Calu3 (cell line): Measurements from ENCODE around the gene ANKRD45. TPM values are rescaled to one million over a fixed set of nuclear protein-coding genes. Genes with fewer than 3 reads are reported as not detected.
"Not testable (repeated sequence)": the region's sequence is repeated elsewhere in the genome, so short reads cannot be mapped to it uniquely, and the experiment has no call there.

Source experiments
- BruUV-seq: library from RNA; stranded (reverse); fragments of 400-500 nt; replicated peaks from 2 replicates; lab custom pipeline; 2021; lab: Mats Ljungman, UMichigan
- CTCF ChIA-PET: fragments of 300-600 bp; sonication (Branson Sonifier 250); formaldehyde crosslinking; loops from one replicate; lab custom pipeline; 2022; ENCODE audit warnings: antibody characterized with exemption; lab: Charles Lee
- DNase-seq: peaks from one replicate; pipeline ENCODE4 v3.0.0; 2022
- H3K27ac Mint-ChIP-seq: one replicate; pipeline ENCODE4 v1.8.0; 2022; ENCODE audit warnings: mixed read lengths; ENCODE audit not compliant: unreplicated experiment
- H3K27me3 Mint-ChIP-seq: one replicate; pipeline ENCODE4 v1.8.0; 2022; ENCODE audit warnings: mixed read lengths; ENCODE audit not compliant: unreplicated experiment
- H3K36me3 Mint-ChIP-seq: one replicate; pipeline ENCODE4 v1.8.0; 2022; ENCODE audit warnings: mild to moderate bottlenecking, moderate library complexity, mixed read lengths; ENCODE audit not compliant: insufficient read depth, unreplicated experiment
- H3K4me1 Mint-ChIP-seq: one replicate; pipeline ENCODE4 v1.8.0; 2022; ENCODE audit warnings: mild to moderate bottlenecking, low read depth, mixed read lengths; ENCODE audit not compliant: unreplicated experiment
- H3K4me3 Mint-ChIP-seq: one replicate; pipeline ENCODE4 v1.8.0; 2022; ENCODE audit warnings: mild to moderate bottlenecking, low read depth, moderate library complexity, mixed read lengths; ENCODE audit not compliant: unreplicated experiment
- H3K9me3 Mint-ChIP-seq: one replicate; pipeline ENCODE4 v1.8.0; 2022; ENCODE audit warnings: low read depth, mixed read lengths; ENCODE audit not compliant: unreplicated experiment
- intact Hi-C: fragments of 100-400 bp; cut with micrococcal nuclease; formaldehyde crosslinking; loops from one replicate; pipeline ENCODE4 v1.10.0; 2022; ENCODE audit not compliant: unreplicated experiment
- total RNA-seq: library from RNA; stranded (reverse); gene quantifications from 2 replicates; pipeline ENCODE4 v1.2.3, GENCODE V29; 2022
- TF ChIP-seq, protein P1 (sequence below): fragments of 200-600 bp; IDR thresholded peaks from one replicate; pipeline ENCODE4 v1.8.0; 2022; ENCODE audit warnings: antibody characterized with exemption; ENCODE audit not compliant: unreplicated experiment

The ANKRD45 gene
- total RNA-seq, 1 experiment from 2014 or later: not detected

DNA sequence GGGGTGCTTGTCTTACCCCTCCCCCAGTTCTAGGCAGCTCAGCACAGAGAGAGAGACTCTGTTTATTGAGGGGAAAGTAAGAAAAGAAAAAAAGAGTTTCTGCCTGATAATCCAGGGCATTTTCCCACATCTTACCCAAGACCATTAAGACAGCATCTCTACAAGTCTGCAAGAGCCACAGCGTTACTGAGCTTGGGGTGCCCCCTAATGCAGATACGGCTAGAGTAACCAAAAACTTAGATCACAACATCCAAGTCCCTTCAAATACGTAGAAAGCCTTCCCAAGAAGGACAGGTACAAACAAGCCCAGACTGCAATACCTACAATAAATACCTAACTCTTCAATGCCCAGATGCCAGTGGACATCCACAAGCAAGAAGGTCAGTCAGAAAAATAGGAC lies 40.8 kb downstream of the ANKRD45 start:
- TF ChIP-seq, protein P1, sequence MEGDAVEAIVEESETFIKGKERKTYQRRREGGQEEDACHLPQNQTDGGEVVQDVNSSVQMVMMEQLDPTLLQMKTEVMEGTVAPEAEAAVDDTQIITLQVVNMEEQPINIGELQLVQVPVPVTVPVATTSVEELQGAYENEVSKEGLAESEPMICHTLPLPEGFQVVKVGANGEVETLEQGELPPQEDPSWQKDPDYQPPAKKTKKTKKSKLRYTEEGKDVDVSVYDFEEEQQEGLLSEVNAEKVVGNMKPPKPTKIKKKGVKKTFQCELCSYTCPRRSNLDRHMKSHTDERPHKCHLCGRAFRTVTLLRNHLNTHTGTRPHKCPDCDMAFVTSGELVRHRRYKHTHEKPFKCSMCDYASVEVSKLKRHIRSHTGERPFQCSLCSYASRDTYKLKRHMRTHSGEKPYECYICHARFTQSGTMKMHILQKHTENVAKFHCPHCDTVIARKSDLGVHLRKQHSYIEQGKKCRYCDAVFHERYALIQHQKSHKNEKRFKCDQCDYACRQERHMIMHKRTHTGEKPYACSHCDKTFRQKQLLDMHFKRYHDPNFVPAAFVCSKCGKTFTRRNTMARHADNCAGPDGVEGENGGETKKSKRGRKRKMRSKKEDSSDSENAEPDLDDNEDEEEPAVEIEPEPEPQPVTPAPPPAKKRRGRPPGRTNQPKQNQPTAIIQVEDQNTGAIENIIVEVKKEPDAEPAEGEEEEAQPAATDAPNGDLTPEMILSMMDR: no peak
- intact Hi-C loops: no loop called here
- BruUV-seq: no TSS peak
- no peaks in the 10 kb centered on the region for H3K9me3 Mint-ChIP-seq
- no peaks in the 10 kb centered on the region for H3K4me1 Mint-ChIP-seq
- CTCF ChIA-PET: no interaction called here
- no peaks in the 10 kb centered on the region for H3K27me3 Mint-ChIP-seq
- DNase-seq: peak; percentile 15
- no peak overlapping the region for H3K4me3 Mint-ChIP-seq
- H3K27ac Mint-ChIP-seq: no peak overlapping the region
- no peaks in the 10 kb centered on the region for H3K36me3 Mint-ChIP-seq

DNA sequence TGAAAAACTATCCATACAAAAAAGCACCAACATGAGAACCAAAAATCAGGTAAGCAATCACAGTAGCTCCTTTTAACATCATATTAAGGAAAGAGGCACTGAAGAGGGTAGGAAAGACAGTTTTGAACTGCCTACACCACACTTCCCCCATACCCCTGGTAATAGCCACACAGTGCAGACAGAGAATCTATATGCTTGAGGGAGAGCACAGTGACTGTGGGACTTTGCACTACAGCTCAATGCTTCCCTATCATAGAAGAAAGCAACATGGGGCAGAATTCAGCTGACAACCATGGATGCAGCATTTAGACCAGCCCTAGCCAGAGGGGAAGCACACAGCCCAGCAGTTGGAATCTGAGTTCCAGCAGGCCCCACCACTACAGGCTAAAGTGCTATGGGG lies 42.4 kb downstream of the ANKRD45 start:
- TF ChIP-seq, protein P1: no peak
- intact Hi-C loops: no loop called here
- no peaks in the 10 kb centered on the region for H3K4me1 Mint-ChIP-seq
- BruUV-seq: no TSS peak
- no peaks in the 10 kb centered on the region for H3K27me3 Mint-ChIP-seq
- no peak overlapping the region for H3K4me3 Mint-ChIP-seq
- H3K9me3 Mint-ChIP-seq: peaks cover 2% of the 10 kb centered on the region
- CTCF ChIA-PET: interaction anchor here (0.5 to 0.6 kb wide), 2 partner anchors 120 to 215 kb away, joined by 4 read pairs; no protein-coding TSS in a partner anchor
- no peaks in the 10 kb centered on the region for H3K36me3 Mint-ChIP-seq
- DNase-seq: no peak
- H3K27ac Mint-ChIP-seq: no peak overlapping the region

DNA sequence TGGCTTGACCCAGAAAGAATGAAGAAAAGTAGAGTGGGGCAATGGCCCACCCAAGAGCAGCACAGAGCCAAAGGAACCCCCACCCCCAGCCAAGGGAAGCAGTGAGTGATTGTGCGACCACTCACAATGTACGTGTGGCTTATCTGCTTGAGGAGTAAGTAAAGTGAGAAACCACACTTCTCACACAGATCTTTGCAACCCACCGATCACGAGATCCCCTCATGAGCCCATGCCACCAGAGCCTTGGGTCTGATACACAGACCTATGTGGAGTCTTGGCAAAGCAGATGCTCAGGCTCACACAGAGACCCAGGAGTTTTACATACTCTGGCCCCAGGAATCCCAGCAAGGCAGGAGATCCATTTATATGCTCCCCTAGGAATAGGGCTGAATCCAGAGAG lies 52.8 kb downstream of the ANKRD45 start:
- no peaks in the 10 kb centered on the region for H3K36me3 Mint-ChIP-seq
- intact Hi-C loops: no loop called here

DNA sequence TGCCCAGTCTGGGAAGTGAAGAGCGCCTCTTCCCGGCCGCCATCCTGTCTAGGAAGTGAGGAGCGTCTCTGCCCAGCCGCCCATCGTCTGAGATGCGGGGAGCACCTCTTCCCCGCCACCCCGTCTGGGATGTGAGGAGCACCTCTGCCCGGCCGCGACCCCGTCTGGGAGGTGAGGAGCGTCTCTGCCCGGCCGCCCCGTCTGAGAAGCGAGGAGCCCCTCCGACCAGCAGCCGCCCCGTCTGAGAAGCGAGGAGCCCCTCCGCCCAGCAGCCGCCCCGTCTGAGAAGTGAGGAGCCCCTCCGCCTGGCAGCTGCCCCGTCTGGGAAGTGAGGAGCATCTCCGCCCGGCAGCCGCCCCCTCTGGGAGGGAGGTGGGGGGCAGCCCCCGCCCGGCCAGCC lies 56.6 kb downstream of the ANKRD45 start:
- H3K27ac Mint-ChIP-seq, H3K36me3 Mint-ChIP-seq, H3K4me1 Mint-ChIP-seq, DNase-seq, CTCF ChIA-PET, H3K27me3 Mint-ChIP-seq, BruUV-seq, H3K4me3 Mint-ChIP-seq, intact Hi-C loops, H3K9me3 Mint-ChIP-seq: not testable (repeated sequence)

More for the DNA sequence above, 52.8 kb downstream of the ANKRD45 start:
- BruUV-seq: no TSS peak
- H3K4me3 Mint-ChIP-seq: no peak overlapping the region
- H3K4me1 Mint-ChIP-seq: no peaks in the 10 kb centered on the region
- peaks cover 12% of the 10 kb centered on the region for H3K27me3 Mint-ChIP-seq
- peaks cover 6% of the 10 kb centered on the region for H3K9me3 Mint-ChIP-seq
- CTCF ChIA-PET: no interaction called here
- no peak for DNase-seq
- TF ChIP-seq, protein P1: no peak
- no peak overlapping the region for H3K27ac Mint-ChIP-seq

DNA sequence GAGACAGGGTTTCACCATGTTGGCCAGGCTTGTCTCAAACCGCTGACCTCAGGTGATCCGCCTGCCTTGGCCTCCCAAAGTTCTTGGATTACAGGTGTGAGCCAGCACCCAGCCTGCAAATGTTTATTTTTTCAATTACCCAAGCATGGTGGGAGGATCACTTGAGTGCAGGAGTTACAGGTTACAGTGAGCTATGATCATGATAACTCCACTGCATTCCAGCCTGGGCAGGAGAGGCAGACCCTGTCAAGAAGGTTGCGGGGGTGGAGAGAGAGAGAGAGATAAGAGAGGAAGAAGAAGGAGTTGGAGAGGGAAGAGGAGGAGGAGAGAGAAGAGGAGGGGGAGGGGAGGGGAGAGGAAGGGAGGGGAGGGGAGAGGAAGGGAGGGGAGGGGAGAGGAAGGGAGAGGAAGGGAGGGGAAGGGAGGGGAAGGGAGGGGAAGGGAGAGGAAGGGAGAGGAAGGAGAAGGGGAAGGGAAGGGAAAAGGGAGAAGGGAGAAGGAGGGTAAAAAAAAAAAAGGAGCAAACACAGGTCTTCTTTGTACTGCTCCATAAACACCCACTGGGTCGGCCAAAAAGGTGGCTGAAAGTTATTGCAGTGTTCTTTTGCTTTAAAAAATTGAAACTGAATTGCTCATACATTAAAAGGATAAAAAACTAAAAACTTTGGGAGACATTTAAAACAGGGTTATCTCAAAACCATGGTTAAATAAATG lies 61.0 kb downstream of the ANKRD45 start:
- BruUV-seq: no TSS peak
- peaks cover 2% of the 10 kb centered on the region for H3K9me3 Mint-ChIP-seq
- CTCF ChIA-PET: interaction anchor here (0.6 kb wide), 1 partner anchor 416 kb away, joined by 3 read pairs; no protein-coding TSS in a partner anchor
- TF ChIP-seq, protein P1: no peak
- no peaks in the 10 kb centered on the region for H3K36me3 Mint-ChIP-seq
- no peak overlapping the region for H3K27ac Mint-ChIP-seq
- intact Hi-C loops: no loop called here
- no peaks in the 10 kb centered on the region for H3K27me3 Mint-ChIP-seq
- no peak overlapping the region for H3K4me3 Mint-ChIP-seq
- H3K4me1 Mint-ChIP-seq: no peaks in the 10 kb centered on the region
- no peak for DNase-seq
